ENCODE data around the gene FILIP1L.

Gene FILIP1L

DNA sequence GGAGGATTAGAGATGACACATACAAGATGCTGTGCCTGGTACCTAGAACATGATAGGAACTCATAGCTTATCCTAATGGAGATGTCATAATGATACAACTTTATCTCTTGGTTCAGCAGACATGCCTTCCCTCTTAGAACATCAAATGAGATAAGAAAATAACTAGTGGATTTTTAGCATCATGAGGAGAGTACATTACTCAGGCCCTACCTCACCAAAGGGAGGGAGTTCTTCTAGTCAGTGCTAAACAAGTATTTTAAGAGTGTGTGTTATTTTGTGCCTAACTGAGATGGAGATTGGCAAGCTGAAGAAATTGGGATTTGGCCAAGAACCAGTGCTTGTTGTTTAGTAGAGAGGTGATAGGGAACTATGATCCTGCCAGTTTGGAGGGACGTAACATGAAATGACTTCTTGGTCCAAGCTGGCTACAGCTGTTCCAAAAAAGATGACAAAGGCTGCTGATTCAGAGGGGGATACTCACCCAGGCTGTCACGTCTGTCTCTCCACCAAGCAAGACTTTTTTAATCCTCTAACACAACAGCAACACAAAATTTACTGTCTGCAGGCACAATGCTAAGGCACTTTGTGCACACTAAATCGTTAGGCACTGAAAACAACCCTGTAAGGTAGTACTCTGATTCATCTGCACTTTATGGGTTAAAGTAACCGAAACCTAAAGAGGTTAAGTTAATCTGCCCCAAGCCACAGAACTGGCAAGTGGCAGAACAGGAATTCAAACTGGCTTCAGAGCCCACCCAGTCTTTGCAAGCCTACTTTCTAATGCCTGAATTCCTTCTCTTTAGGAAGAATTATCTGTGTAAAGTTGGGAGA is 170.2 kb downstream of the FILIP1L start:
- TF ChIP-seq FOXM1 (IDR thresholded peaks at IDR 0.05; ENCODE audit: borderline replicate concordance, low read depth), result no peak

GRCh38 chr3:99941211-99941610 is 173.1 kb downstream of the FILIP1L start:
- TF ChIP-seq RAD21 (IDR thresholded peaks at IDR 0.05; ENCODE audit: low read depth), result no peak
- no peak for TF ChIP-seq CEBPB (IDR thresholded peaks at IDR 0.05)

GRCh38 chr3:99940350-99940749 is 174.0 kb downstream of the FILIP1L start:
- no peak for TF ChIP-seq CEBPB (IDR thresholded peaks at IDR 0.05)
- TF ChIP-seq CREB1 (IDR thresholded peaks at IDR 0.05; ENCODE audit: low read depth), result no peak
- TF ChIP-seq RAD21 (IDR thresholded peaks at IDR 0.05; ENCODE audit: low read depth), result no peak
- no peak for TF ChIP-seq EGR1 (IDR thresholded peaks at IDR 0.05)
- no peak for TF ChIP-seq NFIC (IDR thresholded peaks at IDR 0.05)
- no peak for TF ChIP-seq YY1 (IDR thresholded peaks at IDR 0.05; ENCODE audit: low read depth)
- no peak for TF ChIP-seq TEAD4 (IDR thresholded peaks at IDR 0.05)
- no peak for TF ChIP-seq TCF12 (IDR thresholded peaks at IDR 0.05; ENCODE audit: low read depth)
- no peak for TF ChIP-seq REST (IDR thresholded peaks at IDR 0.05; ENCODE audit: low read depth)
- TF ChIP-seq EP300 (IDR thresholded peaks at IDR 0.05; ENCODE audit: borderline replicate concordance), result no peak
- TF ChIP-seq TAF1 (IDR thresholded peaks at IDR 0.05; ENCODE audit: low read depth), result no peak
- no peak for TF ChIP-seq MAX (IDR thresholded peaks at IDR 0.05)

DNA sequence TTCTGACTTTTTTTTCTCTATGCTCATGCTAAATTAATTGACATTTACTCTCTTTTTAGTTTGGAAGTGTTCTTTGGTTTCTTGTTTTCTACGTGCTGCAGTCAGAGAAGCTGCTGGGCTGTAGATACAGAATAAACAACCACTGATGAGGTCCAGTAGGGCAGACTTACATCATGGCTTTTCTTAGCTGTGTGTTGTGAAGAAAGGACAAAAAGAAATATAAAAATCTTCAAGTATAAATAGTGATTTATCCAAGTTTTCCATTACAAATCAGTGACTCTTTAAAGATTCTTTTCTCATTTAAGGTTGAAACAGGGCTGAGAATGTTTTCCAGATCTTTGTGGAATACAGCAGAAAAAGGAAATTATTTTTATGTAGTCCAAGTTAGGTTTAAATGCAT is 174.4 kb downstream of the FILIP1L start:
- TF ChIP-seq TCF12 (IDR thresholded peaks at IDR 0.05; ENCODE audit: low read depth) (no peak), NFIC (IDR thresholded peaks at IDR 0.05) (no peak), RAD21 (IDR thresholded peaks at IDR 0.05; ENCODE audit: low read depth) (no peak), YY1 (IDR thresholded peaks at IDR 0.05; ENCODE audit: low read depth) (no peak), EP300 (IDR thresholded peaks at IDR 0.05; ENCODE audit: borderline replicate concordance) (no peak), ZBTB7A (IDR thresholded peaks at IDR 0.05; ENCODE audit: low read depth) (no peak), CEBPB (IDR thresholded peaks at IDR 0.05) (no peak), REST (IDR thresholded peaks at IDR 0.05; ENCODE audit: low read depth) (no peak), TEAD4 (IDR thresholded peaks at IDR 0.05) (no peak)

- no peak for TF ChIP-seq CREB1 (IDR thresholded peaks at IDR 0.05; ENCODE audit: low read depth)
Observed at GRCh38 chr3:99938270-99938911, 175.9 kb downstream of the FILIP1L start.

DNA sequence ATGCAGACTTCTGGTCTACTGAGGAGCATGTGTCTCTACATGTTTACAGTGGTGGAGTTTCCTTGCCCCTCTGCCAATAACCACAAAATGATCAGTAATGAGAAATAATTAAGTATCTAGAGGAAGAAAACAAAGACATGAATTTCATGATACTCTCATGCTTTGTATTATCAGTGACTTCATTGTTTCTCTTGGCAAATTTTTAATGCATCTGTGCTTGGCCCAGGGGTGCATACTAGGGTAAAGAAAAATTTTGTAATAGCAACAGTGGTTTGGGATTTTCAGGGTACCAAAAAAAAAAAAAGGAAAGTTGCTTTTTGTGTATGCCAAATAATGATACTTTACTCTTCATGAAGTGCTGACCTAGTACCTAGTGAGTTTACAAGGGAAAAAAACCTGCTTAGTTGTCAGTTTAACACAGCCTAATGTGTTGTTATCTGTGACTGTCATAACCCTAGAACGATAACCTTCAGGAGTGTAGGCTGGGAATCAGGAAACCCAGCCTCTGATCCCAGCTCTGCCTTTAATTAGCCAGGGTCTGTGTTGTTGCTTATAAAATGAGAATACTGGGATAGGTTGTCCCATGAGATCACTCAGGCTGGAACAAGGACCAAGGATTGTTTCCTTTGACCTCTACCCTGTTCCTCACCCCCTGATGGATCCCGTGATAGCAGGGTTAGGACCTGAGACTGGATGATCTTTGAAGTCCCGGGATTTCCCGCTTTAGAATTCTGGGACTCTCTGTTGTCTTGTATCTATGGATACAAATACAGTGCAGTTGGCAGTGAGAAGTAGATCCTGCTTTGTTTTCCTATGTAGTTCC is 179.1 kb downstream of the FILIP1L start:
- TF ChIP-seq REST (IDR thresholded peaks at IDR 0.05; ENCODE audit: low read depth) (no peak), NFIC (IDR thresholded peaks at IDR 0.05) (no peak), TEAD4 (IDR thresholded peaks at IDR 0.05) (no peak)
